NCI-H774 (cell line): ENCODE results near the gene GRM4.

ENCODE experiments used
- DNase-seq: peaks from one replicate; lab custom pipeline; 2025; lab: John Stamatoyannopoulos, UW

Gene GRM4

DNA sequence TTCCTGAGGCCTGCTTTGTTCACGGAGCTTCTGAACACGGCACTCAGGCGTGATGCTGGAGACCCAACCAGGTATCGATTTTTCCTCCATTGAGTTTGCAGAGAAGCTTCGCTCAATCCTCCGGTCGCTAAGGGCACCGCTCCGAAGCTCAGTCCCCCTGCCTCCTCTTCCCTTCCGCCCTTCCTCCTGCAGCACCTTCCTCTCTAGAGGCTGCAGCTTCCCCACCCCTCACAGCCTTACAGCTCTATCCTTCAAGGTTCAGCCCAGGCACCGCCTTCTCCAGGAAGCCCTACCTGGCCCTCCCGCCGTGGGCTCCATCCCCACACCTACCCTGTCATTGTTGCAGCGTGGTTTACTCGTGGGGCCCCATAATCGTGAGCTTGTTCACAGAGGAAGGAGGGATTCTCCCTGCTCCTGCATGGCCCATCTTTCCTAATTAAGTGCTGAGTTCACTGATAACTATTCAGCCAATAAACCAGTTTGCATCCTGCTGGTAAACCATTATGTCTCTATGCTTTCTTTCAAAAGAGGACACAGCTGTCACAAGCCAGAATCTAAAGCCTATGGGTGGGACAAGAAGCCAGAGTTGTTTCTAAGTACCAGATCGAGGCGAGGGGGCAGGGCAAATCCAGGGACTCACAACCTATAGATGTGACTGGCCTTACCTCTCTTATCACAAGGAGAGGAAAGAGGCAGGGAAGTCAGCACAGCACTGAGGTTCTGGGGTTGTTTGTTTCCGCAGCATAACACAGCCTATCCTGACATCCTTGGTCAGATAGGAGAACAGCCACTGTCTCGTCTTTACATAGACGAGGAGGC is 152.0 kb downstream of the GRM4 start:
- no peak for DNase-seq

DNA sequence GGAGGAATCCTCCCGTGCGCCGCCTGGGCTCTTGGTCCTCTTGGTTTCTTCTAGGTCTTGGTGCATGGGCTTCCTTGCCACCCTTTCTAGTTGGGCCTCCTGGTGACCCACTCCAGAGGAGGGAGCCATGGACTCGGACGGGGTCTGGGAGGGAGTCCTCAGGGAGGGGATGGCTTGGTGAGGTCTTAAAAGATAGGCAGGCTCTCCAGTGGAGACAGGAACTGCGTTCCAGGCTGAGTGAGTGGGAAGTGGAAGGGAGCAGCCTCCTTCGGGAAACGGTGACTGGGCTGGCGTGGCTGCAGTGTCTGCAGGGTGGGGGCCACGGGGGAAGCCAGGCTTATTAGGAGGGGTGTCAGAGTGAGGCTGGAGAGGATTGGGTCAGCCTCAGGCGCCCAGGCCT is 152.8 kb downstream of the GRM4 start:
- DNase-seq, result no peak

DNA sequence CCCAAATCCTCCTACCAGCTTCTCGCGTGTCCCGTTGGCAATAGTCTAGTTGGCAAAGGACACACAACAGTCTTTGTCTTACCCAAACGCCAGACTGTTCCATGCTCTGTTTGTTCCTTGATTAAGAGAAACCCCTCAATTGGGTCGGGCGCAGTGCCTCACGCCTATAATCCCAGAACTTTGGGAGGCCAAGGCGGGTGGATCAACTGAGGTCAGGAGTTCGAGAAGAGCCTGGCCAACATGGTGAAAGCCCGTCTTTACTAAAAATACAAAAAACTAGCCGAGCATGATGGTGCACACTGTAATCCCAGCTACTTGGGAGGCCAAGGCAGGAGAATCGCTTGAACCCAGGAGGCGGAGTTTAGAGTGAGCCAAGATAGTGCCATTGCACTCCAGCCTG is 153.7 kb downstream of the GRM4 start:
- DNase-seq, result no peak

DNA sequence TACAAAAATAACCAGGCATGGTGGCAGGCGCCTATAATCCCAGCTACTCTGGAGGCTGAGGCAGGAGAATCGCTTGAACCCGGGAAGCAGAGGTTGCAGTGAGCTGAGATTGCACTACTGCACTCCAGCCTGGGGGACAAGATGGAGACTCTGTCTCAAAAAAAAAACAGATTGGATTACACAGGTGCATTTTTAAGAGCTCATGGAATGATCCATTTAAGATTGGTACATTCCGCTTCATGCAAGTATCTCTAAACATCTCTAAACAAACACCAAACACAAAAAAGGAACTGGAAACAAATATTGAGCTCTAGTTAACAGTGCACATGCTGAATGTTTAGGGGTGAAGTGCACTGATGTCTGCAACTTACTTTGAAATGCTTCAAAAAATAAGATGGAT is 154.3 kb downstream of the GRM4 start:
- DNase-seq, result no peak

DNA sequence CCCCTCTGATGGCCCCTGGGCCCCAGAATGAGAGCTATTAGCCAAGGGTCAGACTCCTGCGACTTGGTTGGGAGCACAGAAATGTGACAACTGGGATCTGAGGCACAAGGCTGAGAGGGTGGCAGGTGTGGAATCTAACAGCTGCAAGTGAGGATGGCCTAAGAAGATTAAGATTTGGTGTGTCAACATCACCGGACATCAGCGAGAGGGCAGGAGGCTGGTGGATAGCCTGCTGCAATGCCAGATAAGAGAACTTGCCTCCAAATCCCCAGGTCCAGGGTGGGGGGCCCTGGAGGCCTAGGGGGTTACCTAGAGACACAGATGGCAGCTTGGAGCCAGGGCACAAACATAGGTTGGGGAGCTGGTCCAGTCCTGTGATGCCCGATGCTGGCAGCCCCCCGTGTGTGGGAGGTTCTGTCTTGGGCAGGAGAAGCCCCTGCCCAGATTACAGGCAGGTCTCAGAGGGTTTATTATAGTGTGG is 155.8 kb downstream of the GRM4 start:
- no peak for DNase-seq

DNA sequence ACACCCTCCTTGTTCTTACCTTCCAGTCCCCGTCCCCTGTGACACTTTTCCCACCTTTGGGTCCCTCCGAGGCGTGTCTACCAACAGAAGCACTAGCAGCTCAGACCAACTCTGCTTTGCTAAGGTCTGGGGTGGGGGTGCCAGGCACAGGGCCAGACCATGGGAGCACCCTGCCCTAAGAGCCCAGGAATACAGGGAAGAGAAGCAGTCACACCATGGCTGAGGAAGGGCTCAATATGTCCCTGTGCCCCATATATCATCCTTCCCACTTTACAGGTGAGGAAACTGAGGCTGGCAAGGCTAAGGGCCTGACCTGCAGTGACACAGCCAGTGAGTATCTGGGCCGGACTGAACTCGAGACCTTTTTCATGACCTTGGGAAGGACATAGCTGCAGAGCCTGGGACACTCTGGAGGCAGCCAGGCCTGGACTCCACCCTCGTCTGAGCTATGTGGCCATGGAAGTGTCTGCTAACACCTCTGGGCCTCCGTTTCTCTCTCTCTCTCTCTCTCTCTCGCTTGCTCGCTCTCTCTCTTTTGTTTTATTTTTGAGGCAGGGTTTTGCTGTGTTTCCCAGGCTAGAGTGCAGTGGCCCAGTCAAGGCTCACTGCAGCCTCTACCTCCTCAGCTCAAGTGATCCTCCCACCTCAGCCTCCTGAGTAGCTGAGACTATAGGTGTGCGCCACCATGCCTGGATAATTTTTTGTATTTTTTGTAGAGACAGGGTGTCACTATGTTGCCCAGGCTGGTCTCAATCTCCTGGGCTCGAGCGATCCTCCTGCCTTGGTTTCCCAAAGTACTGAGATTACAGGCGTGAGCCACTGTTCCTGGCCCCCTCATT is 156.7 kb downstream of the GRM4 start:
- no peak for DNase-seq

DNA sequence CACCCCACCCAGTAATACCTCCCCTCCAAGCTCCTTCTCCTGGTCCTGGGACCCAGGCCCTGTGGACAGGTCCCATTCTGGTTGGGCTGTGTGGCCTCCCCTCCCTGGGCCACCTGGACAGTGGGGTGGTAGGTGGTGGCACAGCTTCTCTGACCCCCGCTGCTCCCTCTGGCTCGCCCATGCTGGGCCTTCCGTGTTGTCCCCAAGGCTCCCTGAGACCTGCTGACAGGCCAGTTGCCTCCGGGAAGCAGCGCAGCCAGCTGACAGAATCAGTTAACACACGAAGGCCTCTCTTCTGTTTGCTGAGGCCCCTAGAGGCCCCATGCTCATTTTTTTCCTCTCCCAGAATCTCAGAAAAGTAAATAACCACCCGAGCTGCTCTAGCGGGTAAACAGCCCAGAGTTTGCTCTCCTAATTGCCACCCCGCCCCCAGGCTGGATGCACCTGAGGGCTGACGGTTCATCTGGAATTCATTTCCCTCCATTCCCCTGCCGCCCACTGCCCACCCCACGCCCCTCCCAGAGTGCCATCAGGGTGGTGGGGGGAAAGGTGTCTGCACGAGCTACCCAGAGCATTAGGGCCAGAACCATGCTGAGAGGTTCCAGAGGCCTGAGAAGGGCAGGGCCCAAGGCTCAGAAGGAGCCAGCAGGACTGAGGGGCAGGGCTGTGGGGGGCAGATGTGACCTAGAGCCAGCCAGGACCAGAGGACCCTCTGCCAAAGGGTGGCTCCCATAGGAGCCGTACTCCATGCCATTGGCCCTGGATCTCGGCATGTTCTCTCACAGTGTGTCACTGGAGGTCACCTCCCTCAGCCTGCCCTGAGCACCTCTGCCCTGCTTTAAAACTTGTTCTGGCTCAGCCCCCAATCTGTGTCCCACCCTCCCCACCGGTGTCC is 157.5 kb downstream of the GRM4 start:
- DNase-seq, result peak; percentile 90

DNA sequence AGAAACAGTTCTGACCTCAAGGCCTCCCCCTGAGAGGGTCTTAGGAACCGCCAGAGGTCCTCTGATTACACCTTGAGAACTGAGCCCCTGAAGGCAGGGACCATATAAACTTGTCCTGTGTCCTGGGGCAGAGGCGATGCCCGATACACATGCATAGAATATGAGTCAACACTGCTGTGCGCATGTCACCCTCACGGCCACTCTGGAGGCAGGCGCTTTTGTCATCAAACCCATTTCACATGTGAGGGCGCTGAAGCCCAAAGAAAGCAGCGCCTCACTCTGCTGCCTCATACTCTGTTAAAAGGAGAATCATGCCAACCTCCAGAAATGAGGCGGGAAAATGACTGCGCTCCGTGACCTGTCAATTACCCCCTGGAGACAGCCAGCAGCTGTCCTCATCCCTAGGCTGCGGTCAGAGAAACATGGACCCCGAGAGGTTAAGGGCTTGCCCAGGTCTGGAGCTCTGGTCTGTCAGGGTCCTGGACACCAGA is 158.3 kb downstream of the GRM4 start:
- DNase-seq, result peak; percentile 77

DNA sequence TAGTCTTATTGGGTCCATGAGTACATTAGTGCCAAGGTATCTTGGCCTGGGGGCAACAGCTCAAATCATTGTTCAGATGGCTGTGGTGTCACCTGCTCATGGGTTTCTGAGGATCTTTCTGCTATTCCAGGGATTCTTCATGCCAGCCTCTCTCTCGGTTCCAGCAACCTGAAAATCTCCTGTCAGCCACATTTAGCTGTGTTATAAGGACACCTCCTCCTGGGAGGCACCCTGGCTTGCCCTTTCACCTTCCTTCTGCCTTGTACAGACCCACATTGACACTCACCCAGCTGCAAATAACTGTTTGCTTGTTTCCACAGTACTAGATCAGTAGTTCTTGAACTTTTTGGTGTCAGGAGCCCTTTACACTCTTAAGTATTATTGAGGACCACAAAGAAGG is 159.9 kb downstream of the GRM4 start:
- DNase-seq, result no peak

DNA sequence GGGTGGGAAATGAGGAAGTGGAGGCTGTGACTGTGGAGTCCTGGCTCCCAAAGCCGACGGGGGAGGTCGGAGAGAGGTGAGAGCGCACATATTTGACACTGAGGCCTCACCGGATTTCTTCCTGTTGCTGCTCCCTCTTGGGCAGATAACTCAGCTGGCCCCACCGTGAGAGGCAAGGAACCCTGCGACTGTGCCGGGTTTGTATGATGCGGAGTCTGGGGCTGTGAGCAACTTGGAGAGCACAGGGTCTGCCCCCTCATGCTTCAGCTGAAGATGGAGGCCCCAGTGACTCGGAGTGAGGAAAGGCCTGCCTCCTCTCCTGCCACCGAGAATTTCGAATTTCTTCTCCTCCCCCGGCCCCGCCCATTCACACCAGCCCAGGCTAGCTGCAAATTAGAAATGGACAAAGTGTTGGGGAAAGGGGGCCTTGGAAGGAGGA is 160.6 kb downstream of the GRM4 start:
- DNase-seq, result no peak

DNA sequence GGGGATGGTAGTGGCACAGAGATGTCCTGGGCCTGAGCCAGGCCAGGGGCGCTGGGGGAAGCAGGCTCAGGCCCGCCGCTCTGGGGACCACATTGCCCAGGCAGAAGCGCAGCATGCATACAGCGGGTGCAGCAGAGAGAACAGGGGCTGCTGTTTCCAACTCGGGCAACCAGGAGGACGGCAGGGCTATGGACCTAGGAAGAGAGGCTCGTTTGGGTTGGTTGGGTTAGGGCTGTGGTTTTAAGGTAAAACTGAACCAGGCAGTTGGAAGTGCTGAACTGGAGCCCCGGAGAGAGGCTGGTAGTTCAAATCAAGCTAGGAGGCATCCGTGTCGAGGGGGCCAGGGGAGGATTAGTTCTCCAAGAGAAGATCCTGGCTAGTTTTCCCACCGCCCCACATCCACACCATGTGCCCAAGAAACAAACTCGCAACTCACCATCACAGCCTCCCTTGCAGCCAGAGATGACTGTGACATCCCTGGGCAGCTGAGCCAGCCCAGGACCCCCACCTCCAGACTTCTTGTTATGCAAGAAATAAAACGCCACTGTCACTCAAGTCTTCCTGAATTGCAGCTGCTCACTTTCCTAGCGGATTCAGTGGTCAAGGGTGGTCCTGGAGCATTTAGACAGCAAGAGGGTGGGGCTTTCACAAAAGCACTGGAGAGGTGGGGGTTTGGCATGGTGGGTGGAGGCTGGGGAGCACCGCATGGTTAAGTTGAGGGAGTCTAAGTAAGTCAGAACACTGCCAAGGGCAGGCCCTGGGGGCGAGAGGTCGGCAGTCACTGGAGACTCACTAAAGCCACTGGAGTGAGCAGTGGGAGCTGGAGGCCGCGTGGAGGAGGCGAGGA is 161.2 kb downstream of the GRM4 start:
- DNase-seq, result no peak

DNA sequence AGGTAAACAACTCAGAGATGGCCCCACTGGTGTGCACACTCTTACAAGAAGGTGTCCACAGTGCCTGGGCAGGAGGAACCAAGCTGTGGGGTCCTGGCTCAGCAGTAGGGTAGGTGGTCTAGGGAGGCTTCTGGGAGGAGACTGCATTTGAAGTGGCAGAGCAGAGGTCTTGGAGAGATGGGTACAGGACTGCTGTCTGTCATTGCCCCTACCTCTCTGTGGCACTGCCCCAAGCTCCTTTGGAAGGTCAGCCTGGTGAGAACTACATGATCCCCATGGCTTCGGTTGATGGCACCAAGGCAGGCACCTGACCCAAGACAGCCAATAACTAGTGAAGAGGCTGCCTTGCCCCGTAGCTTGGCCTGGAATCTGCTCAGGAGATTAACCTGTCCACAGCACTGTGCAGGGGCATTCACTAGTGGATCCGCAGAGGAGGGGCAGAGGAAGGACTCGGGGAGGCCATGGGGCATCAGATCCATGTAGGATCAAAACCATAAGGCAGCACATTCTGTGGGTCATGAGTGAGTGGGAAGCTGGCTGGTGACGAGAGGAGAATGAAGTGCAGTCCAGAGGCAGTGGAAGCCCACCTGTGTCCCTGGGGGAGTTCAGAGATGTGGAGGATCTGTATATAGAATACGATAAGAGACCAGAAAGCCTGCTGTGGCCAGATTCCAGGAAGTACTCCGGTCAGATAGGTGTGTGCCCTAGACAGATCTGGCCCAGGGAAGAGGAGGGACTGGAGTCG is 162.0 kb downstream of the GRM4 start:
- no peak for DNase-seq

DNA sequence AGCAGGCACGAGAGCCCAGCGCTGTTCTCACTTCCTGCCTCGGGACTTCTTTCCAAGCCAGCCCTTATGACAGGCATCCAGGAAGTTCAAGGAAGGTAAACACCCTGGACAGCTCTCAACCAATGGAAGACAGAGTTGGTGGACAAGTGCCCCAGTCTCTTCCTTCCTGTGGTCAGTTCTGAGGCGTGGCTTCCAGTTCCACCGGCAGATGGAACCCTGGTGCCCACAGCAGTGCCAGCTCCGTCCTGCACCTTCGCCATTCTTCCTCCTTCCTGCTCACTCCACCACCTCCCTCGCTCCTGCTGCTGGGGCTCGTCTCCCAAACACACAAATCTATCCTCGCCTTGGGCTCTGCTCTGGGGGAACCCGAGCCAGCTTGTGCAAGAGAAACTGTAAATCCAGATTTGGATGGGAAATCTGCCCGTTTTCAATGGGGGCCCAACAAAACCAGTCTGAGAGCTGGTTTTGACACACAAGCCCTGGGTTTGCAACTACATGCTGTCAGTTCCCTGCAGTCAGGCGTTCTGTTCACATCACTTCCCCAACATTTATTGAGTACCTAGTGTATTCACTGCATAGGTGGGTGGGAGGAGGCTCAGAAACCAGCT is 162.7 kb downstream of the GRM4 start:
- DNase-seq, result peak; percentile 76

DNA sequence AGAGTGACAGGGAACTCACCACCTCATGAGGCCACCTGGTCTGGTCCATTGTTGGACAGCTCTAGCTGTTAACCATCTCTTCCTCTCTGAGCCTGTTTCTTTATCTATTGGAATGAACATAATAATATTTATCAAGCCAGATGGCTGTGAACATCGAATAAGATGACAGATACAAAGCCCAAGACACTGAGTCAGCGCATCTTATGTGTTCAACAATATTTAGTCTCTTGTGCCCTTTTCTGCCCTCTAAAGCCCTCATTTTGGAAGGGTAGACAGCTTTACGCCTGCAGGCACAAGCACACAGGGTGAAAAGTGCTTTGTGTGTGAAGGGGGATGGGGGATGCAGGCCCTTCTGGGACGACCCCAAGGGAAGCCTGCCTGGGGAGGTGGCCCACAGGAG is 164.0 kb downstream of the GRM4 start:
- no peak for DNase-seq

DNA sequence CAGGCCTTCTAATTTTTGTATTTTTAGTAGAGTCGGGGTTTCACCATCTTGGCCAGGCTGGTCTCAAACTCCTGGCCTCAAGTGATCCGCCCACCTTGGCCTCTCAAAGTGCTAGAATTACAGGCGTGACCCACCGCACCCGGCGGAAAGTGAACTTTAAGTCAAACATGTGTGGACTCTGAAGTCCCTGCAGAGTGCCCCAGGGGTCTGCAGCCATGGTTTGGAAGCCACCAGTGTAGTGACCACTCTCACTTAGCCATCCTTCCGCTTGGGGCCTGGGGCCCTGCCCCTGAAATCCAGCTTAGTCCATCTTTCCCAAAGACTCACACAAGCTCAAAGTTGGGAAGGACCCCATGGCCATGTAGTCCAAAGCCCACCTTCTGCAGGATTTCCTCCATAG is 164.5 kb downstream of the GRM4 start:
- DNase-seq, result no peak

DNA sequence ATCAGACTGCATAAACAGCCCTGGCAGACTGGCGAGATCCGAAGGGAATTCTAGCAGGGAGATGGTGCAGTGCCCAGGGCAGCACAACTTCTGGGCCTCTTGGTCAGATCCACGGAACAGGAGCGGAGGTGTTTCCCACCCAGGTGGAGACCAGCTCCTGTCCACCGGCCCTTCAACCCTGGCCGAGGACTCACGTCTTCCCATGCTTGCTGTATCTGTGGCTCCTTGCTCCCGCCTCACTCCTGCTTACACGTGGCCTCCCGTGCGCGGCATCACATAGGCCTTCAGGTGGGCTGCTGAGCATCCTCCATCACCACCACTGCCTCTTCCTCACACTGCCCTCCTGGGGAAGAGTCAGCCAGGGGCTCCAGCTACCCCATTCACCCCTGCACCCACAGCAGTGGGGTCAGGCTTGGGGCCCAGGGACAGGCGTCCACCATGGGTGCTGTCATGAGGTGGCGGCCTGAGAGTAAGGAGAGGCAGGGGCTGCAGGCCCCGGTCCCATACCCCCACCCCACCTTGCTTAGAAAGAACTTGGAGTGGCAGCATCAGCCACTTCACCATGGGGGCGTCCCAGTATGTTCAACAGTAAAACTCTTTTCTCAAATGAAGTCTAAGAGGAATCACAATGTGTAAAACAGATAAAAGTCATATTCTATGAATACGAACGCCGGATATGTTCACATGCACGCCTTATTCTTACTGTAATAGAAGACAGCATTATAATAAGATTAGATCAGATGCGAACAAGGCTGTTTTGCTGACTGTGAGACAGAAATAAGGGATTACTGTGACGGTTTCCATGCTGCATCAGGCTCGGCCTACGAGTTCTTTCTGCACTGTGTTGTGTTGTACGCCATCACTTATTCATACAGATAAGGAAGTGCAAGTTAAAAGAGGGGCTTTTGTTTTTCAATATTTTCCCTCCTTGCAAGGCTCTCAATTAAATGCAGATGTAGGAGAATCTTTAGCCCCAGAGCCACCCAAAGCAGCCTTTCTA is 165.4 kb downstream of the GRM4 start:
- no peak for DNase-seq

DNA sequence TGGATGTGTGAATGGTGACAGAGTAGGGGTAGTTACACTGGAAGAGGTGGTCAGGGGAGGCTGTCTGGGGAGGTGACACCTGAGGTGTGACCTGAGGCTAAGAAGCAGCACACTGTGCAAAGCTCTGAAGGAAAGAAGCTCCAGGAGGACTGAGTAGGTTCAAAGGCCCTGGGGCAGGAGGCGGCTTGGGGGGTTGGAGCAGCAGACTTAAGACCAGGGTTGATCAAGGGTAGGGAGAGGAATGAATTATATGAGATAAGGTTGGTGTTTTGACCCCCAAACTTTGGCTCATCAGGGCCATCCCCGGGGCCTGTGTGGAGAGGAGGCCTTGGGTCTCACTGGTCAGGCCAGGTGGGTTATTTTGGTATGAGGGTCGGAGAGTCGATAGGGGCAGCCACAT is 166.1 kb downstream of the GRM4 start:
- DNase-seq, result no peak

DNA sequence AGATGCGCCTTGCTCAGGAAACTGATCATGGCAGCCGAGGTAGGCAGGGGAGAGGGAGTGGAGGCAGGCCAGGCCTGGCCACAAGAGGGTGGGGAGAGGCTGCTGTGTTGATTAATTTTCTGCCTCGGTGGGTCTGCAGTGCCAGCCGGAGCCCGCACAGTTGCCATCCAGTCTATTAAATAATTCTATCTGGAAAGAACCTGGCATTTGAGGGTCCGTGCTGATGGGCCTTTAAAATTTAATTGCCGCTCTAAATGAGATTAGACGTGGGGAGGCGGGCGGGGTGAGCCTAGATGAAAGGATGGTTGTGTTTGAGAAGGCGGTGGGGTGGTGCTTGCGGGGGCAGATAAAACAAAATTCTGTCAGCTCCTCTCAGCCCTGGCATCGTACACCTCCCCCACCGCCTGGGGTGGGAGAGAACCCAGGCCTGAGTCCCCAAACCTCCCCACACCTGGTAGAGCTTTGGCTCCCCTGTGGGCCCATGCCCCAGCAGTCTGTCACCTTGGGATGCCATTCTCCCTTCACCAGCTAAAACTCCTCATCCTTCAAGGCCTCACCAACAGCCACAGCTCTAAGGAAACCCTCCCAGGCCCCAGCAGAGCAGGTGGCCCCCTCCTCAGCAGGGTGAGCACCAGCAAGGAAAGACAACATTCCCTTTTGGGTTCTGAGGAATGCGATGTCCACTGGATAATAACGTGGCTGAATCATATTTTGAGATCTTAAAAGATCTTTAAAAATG is 167.3 kb downstream of the GRM4 start:
- DNase-seq, result no peak
